Neuronal stem cell (in vitro differentiated cells): Measurements from ENCODE around the gene USP32.
"Not testable (repeated sequence)": the region's sequence is repeated elsewhere in the genome, so short reads cannot be mapped to it uniquely, and the experiment has no call there.

Experiments
- DNase-seq: peaks from one replicate; pipeline ENCODE4 v3.0.0-alpha.2; 2013; ENCODE audit warnings: low spot score
- H2AFZ ChIP-seq: one replicate; pipeline ENCODE4 v1.6.1; 2013; ENCODE audit warnings: mild to moderate bottlenecking, low read length, inconsistent platforms
- H2AK5ac ChIP-seq: 2 replicates; pipeline ENCODE4 v1.6.1; 2013; ENCODE audit warnings: low read depth, mild to moderate bottlenecking, inconsistent platforms, low read length, moderate library complexity, mixed read lengths
- H2BK120ac ChIP-seq: 2 replicates; pipeline ENCODE4 v1.6.1; 2013; ENCODE audit warnings: low read depth, mild to moderate bottlenecking, inconsistent platforms, low read length, moderate library complexity, mixed read lengths
- H2BK12ac ChIP-seq: one replicate; pipeline ENCODE4 v1.6.1; 2013; ENCODE audit warnings: low read length, inconsistent platforms
- H2BK15ac ChIP-seq: 2 replicates; pipeline ENCODE4 v1.6.1; 2013; ENCODE audit warnings: mild to moderate bottlenecking, low read length, inconsistent platforms, mixed read lengths
- H2BK5ac ChIP-seq: one replicate; pipeline ENCODE4 v1.6.1; 2013; ENCODE audit warnings: inconsistent platforms, mild to moderate bottlenecking, low read length, moderate library complexity
- H3K14ac ChIP-seq: one replicate; pipeline ENCODE4 v1.6.1; 2013; ENCODE audit warnings: low read length, inconsistent platforms
- H3K18ac ChIP-seq: 2 replicates; pipeline ENCODE4 v1.6.1; 2013; ENCODE audit warnings: low read length, inconsistent platforms
- H3K23ac ChIP-seq: 2 replicates; pipeline ENCODE4 v1.6.1; 2013; ENCODE audit warnings: low read depth, mild to moderate bottlenecking, mixed read lengths, low read length, inconsistent platforms; ENCODE audit not compliant: poor library complexity
- H3K27ac ChIP-seq: replicated peaks from 3 replicates; pipeline ENCODE4 v1.5.1; 2013; ENCODE audit warnings: low read length, inconsistent platforms
- H3K27me3 ChIP-seq, 3 experiments: 2 replicates each; pipeline ENCODE4 v1.6.1; 2013; ENCODE audit warnings: low read length in 3 of 3, mild to moderate bottlenecking in 2 of 3, inconsistent platforms in 1 of 3, low read depth in 1 of 3, mixed read lengths in 1 of 3, moderate library complexity in 1 of 3; ENCODE audit not compliant: control insufficient read depth in 3 of 3, insufficient read depth in 3 of 3
- H3K36me3 ChIP-seq, 2 donors: replicated peaks in 1 of 2; 2 replicates each; pipeline ENCODE4 v1.6.1; 2013; ENCODE audit warnings: low read length in 2 of 2; ENCODE audit not compliant: control insufficient read depth in 2 of 2, insufficient read depth in 2 of 2
- H3K4ac ChIP-seq: 2 replicates; pipeline ENCODE4 v1.6.1; 2013; ENCODE audit warnings: inconsistent platforms, mild to moderate bottlenecking, low read length, moderate library complexity
- H3K4me1 ChIP-seq, 2 donors: 1 replicate in 1 of 2; 2 replicates in 1 of 2; pipeline ENCODE4 v1.6.1; 2013; ENCODE audit warnings: low read length in 2 of 2, low read depth in 1 of 2; ENCODE audit not compliant: control insufficient read depth in 2 of 2, insufficient read depth in 1 of 2
- H3K4me2 ChIP-seq: one replicate; pipeline ENCODE4 v1.6.1; 2013; ENCODE audit warnings: mild to moderate bottlenecking, low read length, inconsistent platforms; ENCODE audit not compliant: insufficient read depth, poor library complexity, severe bottlenecking
- H3K4me3 ChIP-seq, 2 donors: 2 replicates each; pipeline ENCODE4 v1.5.1; 2013; ENCODE audit warnings: low read length in 2 of 2, mild to moderate bottlenecking in 2 of 2, inconsistent platforms in 1 of 2, moderate library complexity in 1 of 2
- H3K79me1 ChIP-seq: one replicate; pipeline ENCODE4 v1.6.1; 2013; ENCODE audit warnings: low read depth, mild to moderate bottlenecking, inconsistent platforms, low read length, moderate library complexity
- H3K9ac ChIP-seq: one replicate; pipeline ENCODE4 v1.6.1; 2013; ENCODE audit warnings: mild to moderate bottlenecking, low read depth, low read length, inconsistent platforms; ENCODE audit not compliant: poor library complexity
- H3K9me3 ChIP-seq, 2 donors: replicated peaks in 1 of 2; 2 replicates each; pipeline versions ENCODE3 to v1.6.1; 2013; ENCODE audit warnings: low read length in 2 of 2, mild to moderate bottlenecking in 2 of 2, inconsistent platforms in 1 of 2, low read depth in 1 of 2, mixed read lengths in 1 of 2, moderate library complexity in 1 of 2; ENCODE audit not compliant: control insufficient read depth in 2 of 2, insufficient read depth in 1 of 2
- H4K8ac ChIP-seq: one replicate; pipeline ENCODE4 v1.6.1; 2013; ENCODE audit warnings: low read depth, mild to moderate bottlenecking, inconsistent platforms, low read length, moderate library complexity
- H4K91ac ChIP-seq: one replicate; pipeline ENCODE4 v1.6.1; 2013; ENCODE audit warnings: low read length, low read depth, mild to moderate bottlenecking, inconsistent platforms; ENCODE audit not compliant: poor library complexity
- WGBS, 2 donors: extraction: QIAGEN DNeasy Blood & Tissue Kit; methylation state at CpG; one replicate each; pipeline ENCODE4 v1.1.7; 2013; ENCODE audit warnings: missing lambda C conversion rate in 2 of 2, mixed read lengths in 1 of 2; ENCODE audit not compliant: insufficient read length in 2 of 2, insufficient replicate concordance in 1 of 2; ENCODE audit errors: extremely low coverage in 2 of 2; 5-methylcytosine and 5-hydroxymethylcytosine counted together

Gene USP32

DNA sequence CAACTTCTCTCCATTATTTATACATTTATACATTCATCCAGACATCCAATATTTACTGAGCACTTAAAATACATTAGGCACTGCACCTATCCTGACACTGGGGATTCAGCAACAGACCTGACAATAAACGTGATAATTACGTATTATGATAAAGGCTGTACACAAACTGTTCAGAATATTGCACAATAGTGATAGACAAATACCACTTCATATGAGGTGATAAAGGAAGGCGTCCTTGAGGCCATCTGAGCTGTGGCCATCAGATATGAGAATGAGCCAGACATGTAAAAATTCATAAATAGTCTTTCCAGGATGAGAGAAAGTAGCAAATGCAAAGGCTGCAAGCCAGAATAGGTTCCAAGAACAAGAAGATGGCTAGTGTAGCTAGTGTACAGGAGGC is 8.6 kb downstream of the USP32 start:
- Histone ChIP-seq H2BK15ac (no peak overlapping the region), H3K27me3 (no peaks in the 10 kb centered on the region), H2BK5ac (no peak overlapping the region), H3K14ac (no peak overlapping the region), H3K4me2 (no peak overlapping the region), H3K36me3 (peaks cover 0 to 5% of the 10 kb centered on the region in 2 donors), H2BK120ac (no peak overlapping the region), H3K4me3 (no peak overlapping the region), H3K27ac (no peak overlapping the region), H3K9ac (no peak overlapping the region), H3K18ac (no peak overlapping the region), H3K9me3 (no peaks in the 10 kb centered on the region), H3K4ac (no peak overlapping the region), H3K79me1 (no peaks in the 10 kb centered on the region), H3K4me1 (peaks cover 4 to 8% of the 10 kb centered on the region in 2 donors), H4K8ac (no peak overlapping the region), H2AFZ (no peak overlapping the region), H3K23ac (no peak overlapping the region), H2BK12ac (no peak overlapping the region), H2AK5ac (no peak overlapping the region), H4K91ac (no peak overlapping the region)
- no CpG with 5 or more reads among the region's 3 CpGs for WGBS, 2 donors
- no peak for DNase-seq

DNA sequence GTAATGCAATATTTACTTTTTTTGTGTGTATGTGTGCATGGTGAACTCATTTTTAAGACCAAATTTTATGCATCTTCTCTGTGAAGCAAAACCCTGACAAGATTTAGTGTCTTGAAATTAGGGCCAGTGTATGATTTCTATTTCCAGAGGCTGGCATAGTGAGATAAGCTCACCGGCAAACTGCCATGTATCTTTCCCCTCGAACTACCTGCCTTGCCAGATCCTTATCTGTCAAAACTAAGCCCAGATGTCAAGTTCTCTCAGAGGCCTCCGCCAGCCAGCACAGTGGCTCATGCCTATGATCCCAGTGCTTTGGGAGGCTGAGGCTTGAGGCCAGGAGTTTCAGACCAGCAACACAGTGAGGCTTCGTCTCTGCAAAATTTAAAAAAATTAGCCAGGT is 10.0 kb downstream of the USP32 start:
- no peak for DNase-seq
- no peak overlapping the region for H3K18ac ChIP-seq
- no peak overlapping the region for H3K4ac ChIP-seq
- H2BK5ac ChIP-seq = no peak overlapping the region
- no peak overlapping the region for H3K27ac ChIP-seq
- no peaks in the 10 kb centered on the region for H3K27me3 ChIP-seq
- H3K4me2 ChIP-seq = no peak overlapping the region
- no peak overlapping the region for H3K23ac ChIP-seq
- no peak overlapping the region for H3K14ac ChIP-seq
- no peak overlapping the region for H2BK15ac ChIP-seq
- H3K4me3 ChIP-seq = no peak overlapping the region
- H4K91ac ChIP-seq = no peak overlapping the region
- H3K4me1 ChIP-seq = peaks cover 4 to 8% of the 10 kb centered on the region in 2 donors
- H2AK5ac ChIP-seq = no peak overlapping the region
- peaks cover 0 to 5% of the 10 kb centered on the region in 2 donors for H3K36me3 ChIP-seq
- no peaks in the 10 kb centered on the region for H3K79me1 ChIP-seq
- no peak overlapping the region for H4K8ac ChIP-seq
- H2BK12ac ChIP-seq = no peak overlapping the region
- H3K9me3 ChIP-seq = no peaks in the 10 kb centered on the region
- no peak overlapping the region for H3K9ac ChIP-seq
- no peak overlapping the region for H2BK120ac ChIP-seq
- WGBS, 2 donors = no CpG with 5 or more reads among the region's 4 CpGs
- H2AFZ ChIP-seq = no peak overlapping the region

DNA sequence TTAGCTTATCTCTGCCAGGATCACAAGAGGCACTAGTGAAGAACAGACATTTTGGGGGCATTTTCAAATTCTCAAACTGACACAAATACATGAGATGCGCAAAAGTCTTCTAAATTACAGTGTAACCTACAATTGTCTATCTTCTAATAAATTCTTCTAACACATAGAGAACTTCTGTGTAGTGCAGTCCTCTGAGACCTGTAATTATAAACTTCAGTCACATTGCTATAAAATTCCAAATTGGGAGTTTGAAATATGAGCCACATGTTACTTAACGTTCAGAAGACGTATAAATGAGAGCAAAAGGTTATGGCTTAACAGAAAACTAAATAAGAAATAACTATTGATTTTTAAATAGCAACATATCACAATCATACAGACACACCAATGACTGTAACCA is 12.5 kb downstream of the USP32 start:
- not testable (repeated sequence) for H3K4me1 ChIP-seq, H4K91ac ChIP-seq, H2AFZ ChIP-seq, H3K9me3 ChIP-seq, H3K18ac ChIP-seq, H4K8ac ChIP-seq, H3K79me1 ChIP-seq, H2BK12ac ChIP-seq, H3K14ac ChIP-seq, H2AK5ac ChIP-seq, H2BK120ac ChIP-seq, H3K36me3 ChIP-seq, H3K4me3 ChIP-seq, H2BK5ac ChIP-seq, H3K27me3 ChIP-seq, H2BK15ac ChIP-seq, DNase-seq, H3K9ac ChIP-seq, H3K27ac ChIP-seq, H3K23ac ChIP-seq, H3K4me2 ChIP-seq, H3K4ac ChIP-seq
- WGBS, 2 donors = no CpG with 5 or more reads among the region's 3 CpGs

GRCh38 chr17:60378187-60378586 is 13.7 kb downstream of the USP32 start:
- H3K18ac ChIP-seq, H3K14ac ChIP-seq, DNase-seq, H2AFZ ChIP-seq, H3K4me1 ChIP-seq, H3K27me3 ChIP-seq, H2BK12ac ChIP-seq, H2BK5ac ChIP-seq, H3K9me3 ChIP-seq, H2BK15ac ChIP-seq, H3K27ac ChIP-seq, H3K79me1 ChIP-seq, H4K91ac ChIP-seq, H3K4me2 ChIP-seq, H3K4ac ChIP-seq, H3K36me3 ChIP-seq, H3K23ac ChIP-seq, H3K9ac ChIP-seq, H3K4me3 ChIP-seq, H2BK120ac ChIP-seq, H4K8ac ChIP-seq, H2AK5ac ChIP-seq: not testable (repeated sequence)
- no CpG with 5 or more reads among the region's 1 CpG for WGBS, 2 donors
